ENCODE data around the gene SNX3.

Gene SNX3

DNA sequence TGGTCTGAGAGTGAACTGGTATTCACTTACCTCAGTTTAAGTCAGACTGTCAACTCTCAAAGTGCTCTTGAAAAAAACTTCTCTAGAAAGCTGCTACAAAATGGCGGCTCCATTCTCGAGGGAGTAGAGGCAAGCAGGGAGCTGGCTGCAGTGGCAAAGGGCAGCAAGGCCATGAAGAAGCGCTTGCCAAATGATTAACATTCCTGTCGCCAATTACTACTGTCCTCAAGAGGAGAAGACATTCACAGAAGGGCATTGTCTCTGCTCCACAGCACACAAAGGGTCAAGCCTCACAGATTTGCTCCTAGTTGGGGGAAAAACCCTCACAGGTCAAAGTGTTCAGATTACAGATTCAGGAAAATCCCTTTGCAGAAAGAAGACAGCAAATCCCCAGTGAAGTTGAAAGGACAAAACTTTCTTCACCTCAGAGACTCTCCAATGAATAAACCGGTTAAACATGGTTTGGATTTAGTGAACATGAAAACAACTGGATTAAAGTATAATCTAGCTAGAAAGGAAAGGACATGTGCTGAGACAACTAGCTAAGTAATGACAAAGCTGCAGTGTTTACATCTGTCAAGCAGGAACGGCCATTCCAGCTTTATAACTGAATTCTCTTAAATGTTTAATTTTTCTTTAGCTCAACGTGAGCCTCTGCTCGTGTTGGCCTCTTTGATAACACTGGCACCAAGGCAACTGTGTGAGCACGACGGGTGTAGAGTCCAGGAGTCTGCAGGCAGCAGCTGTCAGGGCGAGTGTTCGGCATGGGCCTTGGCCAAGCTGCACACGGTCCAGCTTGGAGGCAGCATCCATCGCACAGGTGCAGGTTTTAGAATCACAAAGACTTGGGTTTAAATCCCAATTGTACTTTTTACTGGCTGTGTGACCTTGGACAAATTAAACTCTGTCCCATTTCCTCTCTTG is 57.4 kb downstream of the SNX3 start:
- no peak for DNase-seq

DNA sequence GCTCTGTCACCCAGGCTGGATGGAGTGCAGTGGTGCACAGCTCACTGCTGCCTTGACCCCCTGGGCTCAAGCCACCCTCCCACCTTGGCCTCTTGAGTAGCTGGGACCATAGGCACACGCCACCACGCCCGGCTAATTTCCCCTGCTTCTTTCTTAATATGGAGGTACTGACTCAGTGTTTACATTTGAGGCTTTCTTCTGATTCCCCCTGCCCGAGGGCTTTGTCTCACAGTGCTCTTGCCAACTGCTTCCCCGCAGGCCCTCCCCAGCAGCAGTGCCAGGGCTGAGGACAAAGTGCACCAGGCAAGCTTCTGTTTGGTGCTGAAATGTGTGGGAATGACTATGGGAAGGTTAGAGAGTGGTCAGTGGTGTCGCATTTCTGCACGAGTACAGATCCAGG is 60.2 kb downstream of the SNX3 start:
- DNase-seq, result no peak

DNA sequence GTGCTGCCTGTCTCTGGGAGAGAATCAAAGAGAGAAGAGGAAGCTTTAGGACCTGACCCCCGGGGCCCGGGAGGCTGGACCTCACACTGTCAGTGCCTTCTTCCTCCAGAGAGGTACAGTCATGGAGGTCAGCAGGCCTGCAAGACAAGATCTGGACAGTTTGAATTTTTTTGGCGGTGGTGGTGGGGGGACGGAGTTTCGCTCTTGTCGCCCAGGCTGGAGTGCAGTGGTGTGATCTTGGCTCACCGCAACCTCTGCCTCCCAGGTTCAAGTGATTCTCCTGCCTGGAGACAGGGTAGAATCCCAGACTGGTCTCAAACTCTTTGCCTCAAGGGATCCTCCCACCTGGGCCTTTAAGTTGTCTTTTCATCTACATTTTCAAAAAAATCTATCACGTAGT is 60.7 kb downstream of the SNX3 start:
- DNase-seq, result no peak

DNA sequence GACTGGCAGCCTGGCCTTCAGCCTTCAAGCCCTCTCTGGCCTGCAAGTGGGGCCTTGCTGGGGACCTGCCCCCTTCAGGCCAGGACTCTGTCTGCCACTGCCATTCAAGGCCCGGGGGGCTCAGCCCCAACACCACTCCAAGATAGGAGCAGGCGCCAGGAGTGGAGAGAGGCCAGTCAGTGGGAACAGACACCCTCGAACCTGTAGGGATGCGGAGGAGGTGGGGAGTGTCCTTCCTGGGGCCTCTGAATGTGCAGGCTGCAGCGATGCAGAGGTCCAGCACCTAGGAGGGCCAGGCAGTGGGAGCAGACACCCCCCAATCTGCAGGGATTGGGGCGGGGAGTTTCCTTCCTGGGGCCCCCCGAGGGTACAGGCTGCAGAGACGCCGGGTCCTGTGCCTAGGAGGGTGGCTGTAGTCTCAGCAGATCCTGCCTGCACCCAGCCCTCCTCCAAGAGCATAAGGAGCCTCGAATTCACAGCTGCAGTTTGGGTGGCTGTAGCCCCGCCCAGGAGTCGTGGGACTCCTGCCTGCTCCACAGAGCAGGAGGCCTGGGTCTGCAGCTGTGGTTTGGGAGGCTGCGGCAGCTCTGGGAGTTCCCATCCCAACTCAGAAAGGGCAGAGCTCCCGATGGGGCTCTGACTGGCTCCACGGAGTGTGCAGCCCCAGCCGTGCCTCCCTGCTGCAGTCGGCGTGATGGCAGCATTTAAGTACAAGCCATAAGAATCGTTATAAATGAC is 61.9 kb downstream of the SNX3 start:
- DNase-seq, result no peak

DNA sequence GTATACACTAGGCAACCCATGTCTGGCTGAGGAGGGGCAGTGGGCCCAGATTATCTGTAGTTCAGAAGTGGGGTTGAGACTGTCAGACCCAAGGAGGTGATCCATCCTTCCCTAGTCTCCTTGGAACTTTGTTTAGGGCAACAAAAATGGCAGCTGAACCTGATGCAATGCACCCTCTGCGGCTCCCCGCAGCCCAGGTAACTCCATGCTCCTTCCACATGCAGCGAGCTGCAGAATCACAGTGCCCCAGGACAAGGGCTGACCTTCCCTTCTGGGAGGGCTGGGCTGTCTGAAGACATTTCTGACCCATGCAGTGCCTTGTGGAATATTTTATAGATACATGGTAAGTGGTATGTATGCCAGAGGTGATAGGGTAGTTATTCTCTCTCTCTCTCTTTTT is 65.6 kb downstream of the SNX3 start:
- DNase-seq, result no peak

DNA sequence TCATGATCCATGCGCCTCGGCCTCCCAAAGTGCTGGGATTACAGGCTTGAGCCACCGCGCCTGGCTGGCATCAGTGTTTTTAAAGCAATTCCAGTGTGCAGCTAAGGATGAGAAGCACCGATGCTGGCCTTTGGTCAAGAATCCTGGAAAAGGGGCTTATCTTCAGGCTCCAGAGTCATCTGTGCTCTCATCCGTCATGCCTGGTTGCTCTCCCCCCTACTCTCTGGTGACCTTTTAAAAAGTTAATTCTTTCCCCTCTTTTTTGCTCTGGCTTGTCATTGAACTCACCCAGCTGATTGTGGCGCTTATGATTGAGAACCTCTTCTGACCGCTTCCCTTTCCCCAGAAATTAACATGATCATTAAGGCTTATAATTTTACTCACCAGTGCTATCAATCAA is 66.3 kb downstream of the SNX3 start:
- DNase-seq, result no peak

DNA sequence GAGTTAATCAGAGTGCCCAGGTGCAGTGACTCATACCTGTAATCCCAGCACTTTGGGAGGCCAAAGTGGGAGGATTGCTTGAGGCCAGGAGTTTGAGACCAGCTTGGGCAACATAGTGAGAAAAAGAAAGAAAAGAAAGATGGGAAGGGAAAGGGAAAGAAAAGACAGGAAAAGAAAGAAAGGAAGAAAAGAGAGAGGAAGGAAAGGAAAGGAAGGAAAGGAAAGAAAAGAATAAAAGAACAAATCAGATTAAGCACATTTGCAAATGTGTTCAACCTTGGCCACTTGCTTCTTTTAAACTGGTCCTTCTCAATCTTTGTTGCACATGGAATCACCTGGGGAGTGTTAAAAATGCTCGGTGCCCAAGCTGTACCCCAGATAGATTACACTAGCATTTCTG is 67.0 kb downstream of the SNX3 start:
- DNase-seq, result no peak

DNA sequence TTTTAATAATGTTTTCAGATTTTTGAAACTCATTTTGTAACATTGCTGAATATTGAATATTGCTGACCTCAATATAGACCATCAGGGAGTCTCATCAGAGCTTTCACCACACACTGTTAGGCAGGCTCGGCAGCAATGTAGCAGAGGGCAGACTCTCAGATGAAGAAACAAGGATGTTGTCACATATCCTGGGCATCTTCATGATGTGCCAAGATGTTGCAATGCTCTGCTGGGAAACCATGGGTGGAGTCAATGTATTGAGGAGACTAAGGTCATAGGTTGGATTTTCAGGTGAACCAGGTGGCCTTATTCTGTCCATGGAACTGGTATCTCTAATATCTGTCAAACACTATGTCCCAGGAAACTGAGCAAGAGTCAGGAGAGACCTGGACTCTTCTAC is 67.7 kb downstream of the SNX3 start:
- no peak for DNase-seq

DNA sequence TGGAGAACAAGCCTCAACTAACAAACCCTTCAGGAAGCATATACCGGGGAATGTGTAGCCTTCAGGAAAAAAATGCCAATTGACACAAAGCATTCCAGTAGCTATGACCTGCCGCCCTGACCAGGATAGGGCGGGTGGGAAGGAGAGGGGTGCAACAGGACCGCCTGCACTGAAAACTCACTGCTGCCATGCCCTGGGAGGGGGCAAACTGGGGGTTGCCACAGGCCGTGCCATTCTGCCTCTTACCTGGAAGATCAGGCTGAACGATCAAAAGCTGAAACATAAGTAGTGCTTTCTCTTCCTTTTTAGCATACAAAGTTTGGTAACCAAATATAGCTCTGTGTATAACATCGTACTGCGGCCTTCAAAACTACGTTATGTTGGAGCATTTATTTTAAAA is 73.3 kb downstream of the SNX3 start:
- no peak for DNase-seq

DNA sequence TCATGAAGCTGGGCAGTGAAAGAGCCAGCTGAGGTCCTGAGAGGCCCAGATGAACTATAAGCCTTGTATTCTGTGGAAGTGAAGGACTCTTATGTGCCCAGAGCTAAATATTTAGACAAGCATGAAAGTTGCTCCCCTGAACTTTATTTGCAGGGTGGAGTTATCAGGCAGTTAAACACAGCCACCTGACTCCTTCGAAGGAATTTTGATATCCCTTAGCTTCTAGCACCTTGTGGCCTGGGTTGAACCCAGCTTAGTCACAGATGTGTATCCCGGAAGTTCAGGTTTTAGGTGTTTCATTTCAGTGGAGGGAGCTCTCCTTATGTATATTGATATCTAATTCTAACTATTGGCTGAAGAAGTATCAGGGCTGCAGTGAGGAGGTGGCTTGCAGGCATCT is 74.6 kb downstream of the SNX3 start:
- no peak for DNase-seq

DNA sequence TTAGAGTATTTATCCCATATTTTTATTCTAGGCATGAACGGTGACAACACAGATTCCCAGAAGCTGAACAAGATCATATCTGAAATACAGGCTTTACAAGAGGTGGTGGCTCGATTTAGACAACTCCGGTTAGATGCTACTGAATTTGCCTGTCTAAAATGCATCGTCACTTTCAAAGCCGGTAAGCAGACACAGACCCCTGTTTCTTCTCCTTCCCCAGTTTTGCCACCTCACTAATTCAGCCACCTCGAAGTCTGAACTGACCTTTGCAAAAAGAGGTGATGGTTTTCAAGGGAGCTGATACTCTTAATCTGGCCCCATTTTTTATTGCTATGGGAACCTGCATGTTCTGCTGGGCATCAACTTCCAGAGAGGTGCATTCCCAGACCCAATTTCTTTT is 80.1 kb downstream of the SNX3 start:
- DNase-seq, result no peak

DNA sequence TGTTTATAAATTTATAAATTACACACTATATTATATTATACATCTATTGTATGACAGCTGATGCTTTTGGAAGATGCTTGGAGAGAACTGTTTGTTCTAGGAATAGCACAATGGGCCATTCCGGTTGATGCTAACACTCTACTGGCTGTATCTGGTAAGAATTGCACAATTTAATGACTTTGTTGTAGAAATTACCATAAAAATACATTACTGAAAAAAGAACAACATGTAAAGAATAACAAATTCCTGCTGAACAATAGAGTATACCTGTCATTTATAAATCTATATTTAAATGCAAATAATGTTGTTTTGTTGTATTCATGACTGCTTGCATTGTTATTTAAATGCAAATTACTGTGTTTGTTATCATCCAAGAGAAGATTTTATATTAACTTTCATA is 80.6 kb downstream of the SNX3 start:
- DNase-seq, result no peak

DNA sequence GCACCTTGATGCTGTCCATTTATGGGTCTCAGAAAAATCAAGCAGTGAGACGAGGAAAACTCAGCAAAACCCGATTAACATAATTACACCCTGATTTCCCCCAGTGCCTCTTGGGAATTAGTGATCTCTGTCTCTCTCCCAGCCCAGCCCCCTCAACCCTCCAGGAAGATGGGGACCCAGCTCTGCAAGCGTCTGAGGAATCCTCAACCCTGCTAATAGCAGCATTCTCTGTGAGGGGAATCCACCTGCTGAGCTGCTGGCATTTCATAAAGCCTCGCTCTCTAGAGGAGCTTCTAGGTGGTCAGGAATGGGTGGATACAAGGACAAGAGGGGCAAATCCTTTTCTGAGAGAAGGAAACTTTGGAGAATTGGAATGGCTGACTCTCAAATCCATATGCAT is 81.1 kb downstream of the SNX3 start:
- no peak for DNase-seq

DNA sequence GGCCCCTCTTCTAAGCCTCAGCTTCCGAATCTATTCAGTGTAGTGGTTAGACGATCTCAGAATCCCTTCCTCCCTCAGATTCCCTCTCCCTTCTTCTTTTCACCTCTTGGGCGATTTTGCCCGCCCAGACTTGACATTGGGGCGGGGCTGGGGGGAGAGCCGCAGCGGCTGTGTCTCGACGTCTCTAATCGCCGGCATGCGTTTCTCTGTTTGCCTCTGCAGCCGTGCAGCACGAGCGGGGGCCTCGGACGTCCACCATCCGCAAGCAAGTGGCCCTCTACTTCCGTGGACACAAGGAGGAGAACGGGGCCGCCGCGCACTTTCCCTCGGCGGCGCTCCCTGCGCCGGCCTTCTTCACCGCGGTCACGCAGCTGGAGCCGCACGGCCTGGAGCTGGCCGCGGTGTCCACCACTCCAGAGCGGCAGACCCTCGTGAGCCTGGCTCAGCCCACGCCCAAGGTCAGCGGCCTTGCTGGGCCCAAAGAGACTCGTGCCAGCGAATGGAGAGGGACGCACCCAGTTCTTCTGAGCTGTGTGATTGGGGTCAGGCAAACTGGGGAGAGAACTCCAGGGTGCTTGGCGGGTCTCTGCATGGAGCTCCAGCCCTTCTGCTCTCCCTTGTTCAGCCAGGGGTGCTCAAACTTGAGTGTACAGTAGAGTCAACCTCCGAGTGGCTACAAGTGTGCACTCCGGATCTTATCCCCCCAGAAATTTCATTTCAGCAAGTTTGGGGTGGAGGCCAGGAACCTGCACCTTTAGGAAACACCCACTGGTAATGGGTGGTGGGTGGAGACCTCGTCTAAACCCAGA is 84.4 kb downstream of the SNX3 start:
- DNase-seq, result no peak

DNA sequence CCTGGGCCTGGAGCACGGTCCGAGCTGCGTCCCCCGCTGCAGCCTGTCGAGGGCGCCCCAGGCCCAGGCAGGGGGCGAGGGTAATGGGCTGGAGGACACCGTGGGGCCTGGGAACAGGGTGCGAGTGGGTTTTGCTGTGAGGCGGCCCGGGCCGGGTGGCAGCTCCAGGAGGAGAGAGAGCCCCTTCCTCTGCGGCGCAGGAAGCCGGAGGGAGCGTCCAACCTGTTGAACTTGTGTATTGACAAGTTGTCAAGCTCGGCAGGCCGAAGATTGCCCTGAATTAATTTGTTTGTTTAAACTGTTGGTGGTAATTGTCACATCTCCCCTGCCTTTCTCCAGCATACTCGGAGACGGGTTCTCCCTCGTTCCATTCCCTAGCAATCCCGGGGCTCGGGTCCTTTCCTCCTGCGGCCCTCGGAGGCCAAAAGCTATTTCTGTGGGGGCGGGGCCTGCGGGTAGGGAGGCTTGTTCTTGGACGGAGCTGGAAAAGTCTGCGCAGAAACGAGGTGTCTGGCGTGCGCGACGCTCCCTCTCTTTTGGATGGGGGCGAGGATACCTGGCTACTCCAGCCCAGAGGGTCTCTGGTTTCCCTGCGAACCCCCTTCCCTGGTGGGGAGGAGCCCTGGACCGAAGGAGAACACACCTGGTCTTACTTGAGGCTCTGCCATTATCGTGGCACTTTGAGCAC is 85.1 kb downstream of the SNX3 start:
- DNase-seq, result no peak

DNA sequence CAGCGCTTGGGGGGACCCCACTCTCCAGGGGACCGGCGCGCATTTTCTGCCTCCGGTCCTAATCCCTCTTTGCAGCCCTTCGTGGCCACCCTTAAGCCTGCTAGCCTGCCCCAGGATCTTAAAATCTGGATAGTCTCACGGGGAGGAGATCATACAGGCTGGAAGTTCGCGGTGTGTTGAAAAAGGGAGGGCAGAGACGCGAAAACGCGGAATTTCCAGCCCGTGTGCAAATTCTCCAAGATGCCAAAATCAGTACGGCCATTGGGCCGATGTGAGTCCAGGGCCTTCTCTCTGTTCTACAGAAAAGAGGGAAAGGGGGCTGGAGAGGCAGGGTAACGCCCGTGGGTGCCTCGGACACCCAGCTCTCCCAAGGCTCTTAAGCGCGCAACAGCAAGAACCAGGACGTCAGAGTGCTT is 85.7 kb downstream of the SNX3 start:
- DNase-seq, result no peak

DNA sequence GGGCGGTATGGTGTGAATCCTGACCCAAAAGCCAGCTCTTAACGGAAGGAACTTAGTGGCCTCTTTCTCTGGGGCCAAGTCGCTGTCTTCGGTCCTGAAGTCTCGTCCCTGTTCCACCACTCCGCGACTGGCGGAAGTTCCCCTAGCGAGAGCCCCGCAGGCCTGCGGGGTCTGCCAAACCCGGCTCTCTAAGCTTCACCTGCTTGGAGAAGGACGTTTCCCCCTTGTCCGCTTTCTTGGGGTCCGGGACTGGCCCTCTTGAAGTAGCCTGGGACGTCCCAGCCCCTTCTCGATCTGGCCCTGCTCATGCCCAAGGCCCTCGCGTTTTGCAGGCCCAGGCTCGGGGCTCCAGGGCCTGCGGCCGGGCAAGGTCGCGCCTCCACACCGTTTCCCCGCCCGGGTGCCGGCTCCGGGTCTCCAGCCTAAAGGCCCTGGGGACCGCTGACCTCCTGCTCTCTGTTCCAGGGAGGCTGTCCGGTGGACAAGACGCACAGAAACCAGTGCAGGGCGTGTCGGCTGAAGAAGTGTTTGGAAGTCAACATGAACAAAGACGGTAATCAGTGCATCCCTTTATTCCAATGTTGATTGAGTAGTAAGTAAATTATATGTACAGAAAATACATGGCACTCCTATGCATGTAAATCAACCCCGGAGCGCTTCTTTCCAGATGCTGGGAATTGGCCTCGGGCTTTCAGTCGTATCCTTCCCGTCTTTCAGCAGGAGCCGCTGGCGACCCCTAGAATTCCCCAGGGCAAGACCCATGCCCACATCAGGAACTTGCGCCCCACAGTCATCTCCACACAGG is 86.3 kb downstream of the SNX3 start:
- no peak for DNase-seq

DNA sequence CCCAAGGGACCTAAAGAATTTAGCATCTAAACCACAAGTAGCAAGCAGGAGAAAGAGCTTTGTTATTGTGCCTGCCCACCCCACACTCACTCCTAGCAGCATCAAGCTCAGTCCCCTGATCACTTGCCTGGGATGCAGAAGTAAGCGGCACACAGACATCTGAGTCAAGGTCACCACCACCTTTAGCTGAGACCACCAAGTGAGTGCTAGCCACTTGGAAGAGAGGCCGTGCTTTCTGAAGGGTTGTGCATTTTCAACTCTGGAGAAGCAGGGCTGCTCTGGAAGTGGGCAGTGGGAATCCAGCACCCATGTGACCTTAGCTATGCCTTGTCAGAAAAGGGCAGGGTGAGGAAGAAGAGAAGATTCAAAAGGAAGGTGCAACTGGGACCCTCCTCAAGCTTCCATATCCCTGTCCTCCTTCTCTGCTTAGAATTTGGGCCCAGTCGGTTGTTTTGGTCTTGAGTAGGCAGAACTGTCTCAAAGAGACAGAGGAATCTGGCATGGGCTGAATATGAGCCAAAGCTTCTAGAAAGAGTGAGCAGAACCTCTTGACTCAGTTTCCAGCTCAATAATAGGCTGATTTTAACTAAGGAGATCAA is 88.8 kb downstream of the SNX3 start:
- DNase-seq, result no peak

DNA sequence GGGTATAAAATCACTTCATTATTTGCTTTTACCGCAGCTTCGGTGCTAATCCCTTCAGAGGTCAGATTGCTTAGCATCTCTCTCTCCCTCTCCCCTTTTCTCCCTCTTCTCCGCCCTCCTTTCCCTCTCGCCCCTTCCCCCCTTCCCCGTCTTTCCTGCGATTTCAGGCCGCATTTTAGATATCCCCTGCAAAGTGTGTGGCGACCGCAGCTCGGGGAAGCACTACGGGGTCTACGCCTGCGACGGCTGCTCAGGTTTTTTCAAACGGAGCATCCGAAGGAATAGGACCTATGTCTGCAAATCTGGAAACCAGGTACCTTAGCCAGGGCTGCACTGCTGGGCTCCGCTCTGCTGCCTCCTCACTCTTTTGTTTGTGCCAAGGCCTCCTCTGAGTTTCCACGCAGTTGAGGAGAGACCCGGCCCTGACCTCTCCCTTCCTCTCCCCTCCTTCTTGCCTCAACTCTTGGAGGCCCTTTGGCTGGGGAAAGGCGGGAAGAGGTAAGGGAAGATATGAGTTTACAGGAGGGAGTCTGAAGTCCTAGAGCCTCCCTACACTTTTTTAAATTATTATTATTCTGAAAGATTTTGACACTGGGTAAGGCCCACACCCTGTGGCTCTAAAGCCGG is 89.4 kb downstream of the SNX3 start:
- DNase-seq, result no peak

DNA sequence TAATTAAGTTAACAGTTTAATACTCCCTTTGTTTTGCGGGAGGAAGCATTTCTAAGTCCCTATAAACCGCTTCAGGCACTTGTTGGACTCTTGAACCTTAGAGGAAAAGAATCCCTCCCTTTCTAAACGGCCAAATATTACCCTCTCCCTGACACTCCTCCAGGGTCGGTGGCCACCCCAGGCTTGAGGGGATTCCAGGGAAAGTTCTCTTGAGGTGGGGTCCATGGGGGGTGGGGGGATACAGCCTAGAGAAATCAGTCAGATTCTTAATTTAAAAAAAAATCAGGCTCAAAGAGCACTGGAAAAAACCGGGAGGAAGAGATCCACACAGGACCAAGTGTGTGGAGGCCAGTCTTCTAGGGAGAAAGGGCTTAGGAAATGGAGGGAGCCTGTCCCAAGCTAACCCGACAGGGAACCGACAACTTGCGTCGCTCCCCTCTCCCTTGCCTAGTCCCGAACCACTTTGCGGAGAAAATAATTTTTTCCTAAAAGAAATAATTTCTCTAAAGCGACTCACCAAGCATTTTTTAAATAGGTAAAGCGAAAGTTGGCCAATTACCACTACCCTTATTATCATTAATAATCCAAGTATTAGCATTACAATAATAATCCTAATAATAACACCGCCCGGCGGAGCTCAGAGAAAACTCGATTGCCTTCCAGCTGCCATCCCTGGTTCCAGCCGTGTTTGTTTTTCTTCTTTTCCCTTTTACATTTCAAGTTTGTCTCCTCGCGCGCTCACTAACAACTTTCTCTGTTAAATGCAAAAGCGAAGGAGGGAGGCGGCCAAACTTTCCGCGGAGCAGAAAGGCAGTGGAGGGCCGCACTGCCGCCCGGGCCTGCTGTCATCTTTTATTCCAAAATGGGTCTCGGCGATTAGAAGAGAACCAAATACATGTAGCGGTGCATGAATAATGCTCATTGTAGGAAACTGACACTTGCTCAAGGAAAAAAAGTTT is 90.2 kb downstream of the SNX3 start:
- no peak for DNase-seq
